Smooth muscle cell of the brain vasculature (primary cell): ENCODE results near the gene SRCIN1.

Experiments used
- DNase-seq: peaks from one replicate; pipeline ENCODE4 v3.0.0-alpha.2; 2012; ENCODE audit warnings: low read depth, low spot score

Gene SRCIN1

DNA sequence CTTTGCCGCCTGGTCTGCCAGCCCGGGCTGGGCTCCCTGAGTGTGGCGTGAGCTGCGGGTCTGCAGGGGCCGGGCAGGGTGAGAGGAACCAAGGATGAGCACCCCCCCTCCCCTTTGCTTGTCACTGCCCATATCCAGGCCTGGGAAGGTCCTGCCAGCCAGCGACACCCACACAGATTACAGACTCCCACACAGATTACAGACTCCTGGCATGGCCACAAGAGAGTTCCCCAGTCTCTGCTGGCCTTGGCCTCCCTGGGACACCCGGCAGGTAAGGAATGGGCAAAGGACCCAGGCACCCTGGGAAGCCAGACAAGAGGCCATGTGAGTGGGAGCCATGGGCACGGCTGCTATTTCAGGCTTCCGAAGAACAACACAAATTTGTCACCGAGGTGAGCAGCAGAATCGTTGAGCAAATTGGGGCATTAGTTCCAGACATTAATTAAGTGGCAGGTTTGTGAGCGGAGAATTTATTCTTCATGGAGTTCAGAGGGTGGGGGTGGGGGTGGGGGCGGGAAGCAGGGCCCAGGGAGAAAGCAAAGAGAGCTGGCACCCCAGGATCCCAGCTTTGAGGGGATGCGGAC lies 41.4 kb downstream of the SRCIN1 start:
- DNase-seq, result no peak

DNA sequence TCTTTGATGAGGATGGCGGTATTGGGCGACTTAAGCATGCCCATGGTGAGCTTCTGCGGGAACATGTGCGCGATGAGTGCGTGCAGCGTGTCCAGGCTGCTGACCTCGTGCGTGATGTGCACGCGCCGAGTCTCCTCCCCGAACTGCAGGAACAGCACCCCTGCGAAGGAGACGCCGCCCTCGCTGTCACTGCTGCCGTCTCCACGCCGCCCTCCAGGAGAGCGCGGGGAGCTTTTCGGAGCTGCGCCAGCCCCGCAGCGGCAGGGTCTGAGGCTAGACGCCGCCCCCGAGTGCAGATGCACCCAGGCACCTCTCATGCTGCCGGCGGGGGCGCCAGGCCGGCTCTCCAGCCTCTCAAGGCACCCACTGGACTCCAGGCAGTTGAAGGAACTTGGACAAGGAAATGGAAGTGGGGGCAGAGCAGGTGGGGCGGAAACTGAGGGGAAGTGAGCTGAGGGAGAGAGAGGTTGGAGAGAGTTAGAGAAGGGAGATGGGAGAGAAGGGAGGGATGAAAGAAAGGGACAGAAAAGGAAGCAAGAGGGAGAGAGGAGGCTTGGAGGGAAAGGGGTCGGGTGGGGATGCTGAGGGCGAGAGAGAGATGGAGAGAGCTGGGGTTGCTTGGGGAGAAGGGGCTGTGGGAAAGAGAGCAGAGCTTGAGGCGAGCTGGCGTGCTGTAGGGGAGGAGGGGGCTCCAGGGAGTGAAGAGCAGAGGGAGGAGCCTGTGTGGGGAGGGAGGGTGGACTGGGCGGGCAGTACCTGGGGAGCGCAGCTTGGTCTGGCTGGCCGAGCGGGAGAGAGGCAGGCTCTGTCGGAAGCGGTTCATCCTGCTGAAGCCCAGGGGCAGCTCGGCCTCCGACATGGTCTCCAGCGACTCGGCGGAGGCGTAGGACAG lies 42.1 kb downstream of the SRCIN1 start:
- DNase-seq, result no peak

DNA sequence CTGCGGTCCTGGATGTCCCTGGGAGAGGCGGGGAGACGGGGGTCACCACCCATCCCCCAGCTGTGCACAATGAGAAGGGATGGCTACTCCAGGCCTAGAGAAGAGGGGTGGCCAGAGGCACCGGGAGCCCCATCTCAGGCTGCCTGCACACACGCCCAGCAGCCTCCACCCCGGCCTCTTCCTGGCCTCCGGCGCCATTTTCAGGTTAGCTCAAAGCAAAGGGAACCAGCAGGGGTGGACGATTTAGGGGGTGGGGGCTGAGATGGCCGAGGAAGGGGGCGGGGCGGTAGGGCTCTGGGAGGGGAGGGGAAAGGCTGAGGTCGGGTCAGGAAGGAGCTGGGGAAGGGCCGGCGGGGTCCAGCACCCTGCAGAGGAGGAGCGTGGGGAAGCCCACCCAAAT lies 42.8 kb downstream of the SRCIN1 start:
- DNase-seq, result no peak

DNA sequence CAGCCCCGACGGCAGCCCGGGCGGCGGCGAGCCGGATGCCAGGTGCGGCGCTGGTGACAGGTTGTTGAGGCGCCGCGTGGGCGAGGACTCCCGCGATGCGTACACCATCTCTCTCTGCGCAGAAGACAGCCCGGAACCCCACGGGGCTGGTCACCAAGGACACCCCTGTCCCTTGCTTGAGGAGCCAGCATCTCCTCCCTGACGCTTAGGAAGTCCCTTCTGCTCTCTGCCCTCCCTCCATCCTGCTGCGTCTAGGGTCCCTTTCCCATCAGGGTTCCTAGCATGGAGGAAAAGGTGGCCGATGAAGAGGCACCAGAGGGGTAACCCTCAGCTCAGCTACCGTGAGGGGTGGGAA lies 43.6 kb downstream of the SRCIN1 start:
- DNase-seq, result no peak

DNA sequence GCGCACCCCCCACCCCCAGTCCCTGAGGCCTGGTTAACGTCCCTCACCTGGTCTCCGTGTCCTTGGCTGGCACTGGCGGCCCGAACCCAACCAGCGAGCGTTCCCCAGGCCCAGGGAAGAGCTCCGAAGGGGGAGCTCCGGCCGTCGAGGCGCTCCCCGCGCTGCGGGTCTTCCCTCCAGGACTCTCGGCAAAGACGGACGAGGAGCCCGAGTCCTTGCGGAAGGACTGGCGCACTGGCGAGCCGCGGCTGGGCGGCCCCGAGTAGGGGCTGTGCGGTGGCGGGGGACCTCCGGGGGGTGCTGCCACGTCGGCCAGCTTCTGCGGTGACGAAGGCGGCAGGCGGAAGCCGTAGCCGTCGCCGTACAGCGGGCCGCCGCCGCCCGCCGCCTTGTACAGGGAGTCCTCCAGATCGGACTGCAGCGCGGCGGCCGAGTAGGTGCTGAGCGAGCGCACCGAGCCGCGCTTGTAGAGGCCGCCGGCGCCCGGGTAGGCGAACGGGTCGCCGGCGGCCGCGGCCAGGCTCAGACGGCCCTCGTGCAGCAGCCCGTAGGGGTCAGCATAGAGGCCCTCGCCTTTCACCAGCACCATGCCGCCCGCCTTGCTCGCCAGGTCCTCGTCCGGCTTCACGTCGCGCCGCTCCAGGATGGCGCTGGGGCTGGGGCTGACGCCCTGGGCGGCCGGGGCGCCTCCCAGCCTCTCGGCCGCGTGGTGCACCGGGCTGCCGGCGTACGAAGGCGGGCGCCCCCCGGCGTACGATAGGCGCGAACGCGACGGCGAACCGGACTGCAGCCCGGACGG lies 44.1 kb downstream of the SRCIN1 start:
- no peak for DNase-seq

DNA sequence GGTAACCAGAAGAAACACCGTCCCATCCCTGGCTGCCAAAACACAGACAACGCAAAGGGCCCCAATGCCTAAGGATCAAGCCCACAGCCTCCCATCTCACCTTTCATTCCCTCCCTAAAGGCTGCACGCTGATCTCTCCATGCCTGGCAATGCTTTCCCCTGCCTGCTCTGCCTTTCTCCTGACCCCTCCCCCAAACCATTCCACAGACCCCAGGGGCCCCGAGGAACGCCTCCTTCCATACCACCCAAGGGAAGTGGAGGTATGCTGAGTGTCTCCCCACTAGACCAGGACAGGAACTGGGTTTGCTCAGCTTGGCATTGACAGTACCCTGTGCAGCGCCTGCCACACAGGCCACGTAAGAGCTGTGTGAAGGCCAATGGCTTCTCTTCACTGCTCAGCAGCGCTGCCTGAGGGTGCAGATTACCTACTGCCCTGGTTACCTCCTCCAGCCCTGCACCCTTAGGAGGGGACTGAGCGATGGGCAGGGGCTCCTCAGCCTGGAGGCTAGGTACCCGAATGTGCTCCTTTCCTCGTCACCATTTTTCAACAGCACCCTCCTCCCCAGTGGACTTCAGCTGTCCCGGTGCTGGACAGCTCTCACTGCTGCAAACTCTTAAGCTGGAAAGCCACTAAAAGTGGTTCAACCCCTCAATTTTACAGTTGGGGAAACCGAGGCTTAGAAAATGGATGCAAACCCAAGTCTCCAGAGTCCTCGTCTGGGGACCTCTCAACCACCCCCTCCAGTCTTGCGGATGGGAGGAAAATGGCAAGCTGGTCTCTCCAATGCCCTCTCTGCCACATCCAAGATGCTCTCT lies 45.0 kb downstream of the SRCIN1 start:
- DNase-seq, result no peak

DNA sequence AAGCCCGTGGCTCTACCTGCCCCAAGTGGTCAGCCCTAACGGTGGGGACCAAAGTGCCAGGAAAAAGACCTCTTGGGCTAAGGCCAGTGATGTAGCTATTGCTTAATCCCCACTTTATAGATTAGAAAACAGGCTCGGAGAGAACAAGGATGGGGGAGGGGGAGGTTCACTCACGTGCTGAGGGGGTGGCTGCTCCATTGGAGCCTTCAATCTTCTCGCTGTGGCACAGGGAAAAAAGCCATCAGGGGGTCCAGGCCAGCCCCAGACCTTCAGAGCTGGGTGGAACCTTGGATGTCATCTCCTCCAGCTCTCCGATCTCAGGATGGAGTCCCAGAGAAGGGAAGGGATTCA lies 45.9 kb downstream of the SRCIN1 start:
- DNase-seq, result no peak

DNA sequence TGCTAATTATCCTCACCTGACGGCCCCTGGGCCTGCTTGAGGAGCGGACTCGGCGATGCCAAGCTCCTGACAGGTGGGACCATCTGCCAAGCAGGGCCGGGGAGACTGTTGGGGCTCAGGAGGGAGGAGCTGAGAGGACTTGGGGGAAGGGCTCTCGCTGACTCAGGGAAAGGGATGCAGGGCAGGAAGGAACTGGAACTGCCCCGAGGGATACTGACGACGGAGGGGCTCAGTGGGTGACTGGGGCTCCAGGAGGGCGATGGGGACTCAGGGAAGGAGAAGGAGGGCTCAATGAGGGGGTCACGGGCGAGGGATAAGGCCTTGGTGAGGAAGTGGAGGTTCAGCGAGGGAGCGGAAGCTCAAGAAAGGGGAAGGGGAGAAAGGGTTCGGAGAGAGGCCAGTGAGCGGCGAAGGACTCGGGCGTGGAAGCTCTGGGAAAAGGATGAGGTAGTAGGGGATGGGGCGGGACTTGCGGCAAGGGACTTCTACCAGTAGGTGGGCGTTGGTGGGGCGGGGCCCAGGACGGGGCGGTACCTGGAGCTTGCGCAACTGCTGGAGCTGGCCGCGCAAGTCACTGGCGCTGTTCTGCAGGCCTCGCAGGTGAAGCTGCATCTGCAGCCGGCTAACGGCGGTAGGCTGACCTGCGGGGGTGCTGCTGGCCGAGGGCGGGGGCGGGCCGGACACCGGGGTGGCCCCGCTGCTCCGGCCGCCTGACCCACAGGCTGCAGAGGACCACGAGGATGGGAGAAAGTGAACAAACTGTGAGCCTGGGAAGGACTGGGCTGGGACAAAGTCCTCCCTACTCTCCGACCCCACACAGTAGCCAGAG lies 46.5 kb downstream of the SRCIN1 start:
- no peak for DNase-seq

DNA sequence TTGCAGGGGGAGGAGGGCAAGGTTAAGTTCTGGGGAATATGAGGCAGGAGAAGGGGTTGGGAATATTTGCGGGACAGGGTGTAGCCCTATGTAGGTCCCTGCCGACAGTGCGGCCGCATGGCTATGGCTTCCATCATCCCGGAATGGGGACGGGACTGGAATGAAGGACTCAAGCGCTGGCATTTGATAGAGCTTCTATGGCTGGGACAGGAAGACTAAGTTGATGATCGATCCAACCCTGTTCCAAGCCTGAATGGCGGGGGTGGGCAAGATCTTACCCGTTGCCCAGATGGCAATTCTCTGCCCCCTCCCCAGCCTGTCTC lies 47.1 kb downstream of the SRCIN1 start:
- DNase-seq, result no peak

DNA sequence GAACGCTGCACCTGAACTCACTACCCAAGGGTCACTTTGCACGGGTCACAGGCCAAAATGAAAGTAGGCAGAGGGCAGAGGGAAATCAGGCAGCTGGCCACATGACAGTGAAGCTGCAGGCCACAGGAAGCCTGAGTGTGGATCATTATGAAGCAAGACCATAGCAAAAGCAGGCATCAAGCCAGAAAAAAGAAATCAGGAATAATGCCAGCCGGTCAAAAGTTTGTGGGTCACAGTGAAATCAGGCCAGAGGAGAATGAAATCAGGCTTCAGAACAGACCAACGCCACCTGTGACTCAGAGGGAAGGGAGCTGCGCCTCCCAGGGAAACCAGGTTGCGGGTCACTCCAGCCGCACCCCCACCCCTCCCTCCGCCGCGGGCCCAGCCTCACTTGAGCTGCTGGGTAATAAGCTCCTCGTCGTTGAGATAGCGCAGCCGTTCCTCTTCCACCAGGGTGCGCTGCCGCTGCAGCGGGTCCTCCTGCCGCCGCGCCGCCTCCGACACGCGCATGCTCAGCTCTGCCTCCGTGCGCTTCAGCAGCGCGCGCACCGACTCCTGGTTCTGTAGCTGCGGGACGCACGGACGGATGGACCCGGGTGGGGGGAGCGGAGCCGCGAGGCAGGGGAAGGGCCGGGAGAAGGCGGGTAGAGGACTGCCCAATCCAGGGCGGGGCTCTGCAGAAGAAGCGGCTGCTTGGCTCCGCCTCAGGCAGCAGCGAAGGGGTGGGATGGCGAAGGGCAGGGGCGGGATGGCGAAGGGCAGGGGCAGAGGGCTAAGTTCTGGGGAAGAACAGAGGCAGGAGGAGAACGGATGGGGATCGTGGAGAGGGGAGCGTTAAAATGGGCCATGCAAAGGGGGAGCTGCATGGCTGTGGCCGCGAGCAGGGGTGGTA lies 47.7 kb downstream of the SRCIN1 start:
- DNase-seq, result peak; percentile 51

DNA sequence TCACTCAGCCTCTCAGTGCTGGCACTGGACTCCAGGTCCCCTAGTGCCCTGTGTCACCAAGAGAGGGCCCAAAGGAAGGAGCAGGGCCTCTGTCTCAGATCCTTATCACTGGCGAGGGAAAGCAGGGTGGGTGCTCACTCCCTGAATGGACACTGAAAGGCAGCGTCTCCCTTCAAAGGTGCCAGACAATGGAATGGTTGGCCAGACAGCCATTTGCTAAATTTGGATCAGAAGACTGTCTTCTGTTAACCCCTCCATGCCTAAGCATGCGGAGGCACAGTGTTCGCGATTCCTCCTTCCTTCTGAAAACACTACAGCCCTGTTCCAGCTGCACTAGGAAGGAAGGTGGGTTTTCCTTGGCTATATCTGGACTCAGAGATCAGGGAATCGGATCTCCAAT lies 48.4 kb downstream of the SRCIN1 start:
- DNase-seq, result no peak

DNA sequence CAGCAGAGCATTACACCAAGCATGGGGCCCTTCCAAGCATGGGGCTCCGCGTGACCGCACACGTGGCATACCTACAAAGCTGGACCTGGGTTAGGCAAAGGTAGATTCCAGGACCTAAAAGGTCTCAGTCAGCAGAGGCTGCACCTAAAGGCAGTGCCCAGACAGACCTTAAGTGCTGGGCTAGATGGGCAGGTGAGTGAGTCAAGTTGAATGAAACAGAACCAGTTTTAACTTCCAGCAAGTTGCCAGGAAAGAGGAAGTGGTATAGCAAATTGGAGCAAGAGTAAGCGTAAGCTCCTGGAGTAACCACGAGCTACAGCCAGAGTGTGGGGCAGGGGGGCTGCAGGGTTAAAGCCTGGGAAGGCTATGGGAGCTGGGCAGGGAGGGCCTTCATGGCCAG lies 49.5 kb downstream of the SRCIN1 start:
- no peak for DNase-seq

DNA sequence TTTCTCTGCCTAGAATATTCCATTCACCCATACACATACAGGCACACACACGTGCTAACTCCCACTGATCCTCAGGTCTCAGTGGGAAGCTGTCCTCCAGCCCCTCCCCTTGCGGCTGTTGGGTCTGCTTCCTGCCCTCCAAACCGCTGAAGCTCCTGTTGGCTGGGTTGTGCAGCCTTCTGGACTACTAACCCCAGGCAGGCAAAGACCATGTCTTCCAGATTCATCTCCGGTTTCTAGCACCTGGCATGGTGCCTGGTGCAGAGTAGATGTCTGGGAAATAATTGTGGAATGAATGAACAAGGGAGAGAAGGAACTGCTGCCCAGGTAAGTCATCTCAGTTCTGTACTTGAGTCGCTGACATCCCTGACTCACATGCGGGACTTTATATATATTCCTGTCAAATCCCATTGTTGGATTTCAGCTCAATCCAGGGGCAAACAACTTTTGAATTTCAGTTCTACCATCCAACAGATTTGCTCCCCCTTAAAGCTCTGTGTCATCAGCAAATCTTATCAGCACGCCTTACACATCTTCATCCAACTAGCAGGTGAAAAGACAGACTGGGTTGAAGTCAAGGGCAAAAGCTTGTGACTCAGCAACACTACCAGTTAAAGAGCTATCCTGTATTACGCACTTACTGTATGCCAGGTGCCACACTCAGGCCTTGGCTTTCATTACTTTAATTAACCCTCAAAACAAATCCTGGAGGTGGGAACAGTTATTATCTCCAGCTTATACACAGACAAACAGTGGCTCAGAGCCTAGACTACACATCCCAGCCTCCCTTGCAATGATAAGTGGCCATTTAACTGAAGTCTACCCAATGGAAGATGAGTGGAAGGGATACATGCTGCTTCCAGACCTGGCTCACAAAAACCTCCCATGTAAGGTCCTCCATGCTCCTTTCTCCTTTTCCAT lies 51.1 kb downstream of the SRCIN1 start:
- no peak for DNase-seq

DNA sequence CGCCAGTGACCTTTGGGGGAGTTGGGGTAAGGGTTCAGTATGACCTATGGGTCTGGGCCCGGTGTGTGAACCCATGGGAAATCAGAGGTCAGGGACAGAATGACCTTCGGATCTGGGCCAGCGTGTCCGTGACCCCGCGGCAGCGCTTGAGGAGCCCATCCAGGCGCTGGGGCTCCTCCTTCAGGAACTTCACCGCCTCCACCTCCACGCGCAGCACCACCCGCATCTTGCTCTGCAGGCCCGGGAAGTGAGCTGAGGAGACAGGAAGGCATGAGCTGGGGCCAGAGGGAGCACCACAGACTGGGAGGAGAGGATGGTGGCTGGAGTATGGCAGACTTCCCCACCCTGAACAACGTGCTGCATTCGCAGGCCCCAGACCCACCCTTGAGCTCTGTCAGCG lies 53.4 kb downstream of the SRCIN1 start:
- DNase-seq, result no peak

DNA sequence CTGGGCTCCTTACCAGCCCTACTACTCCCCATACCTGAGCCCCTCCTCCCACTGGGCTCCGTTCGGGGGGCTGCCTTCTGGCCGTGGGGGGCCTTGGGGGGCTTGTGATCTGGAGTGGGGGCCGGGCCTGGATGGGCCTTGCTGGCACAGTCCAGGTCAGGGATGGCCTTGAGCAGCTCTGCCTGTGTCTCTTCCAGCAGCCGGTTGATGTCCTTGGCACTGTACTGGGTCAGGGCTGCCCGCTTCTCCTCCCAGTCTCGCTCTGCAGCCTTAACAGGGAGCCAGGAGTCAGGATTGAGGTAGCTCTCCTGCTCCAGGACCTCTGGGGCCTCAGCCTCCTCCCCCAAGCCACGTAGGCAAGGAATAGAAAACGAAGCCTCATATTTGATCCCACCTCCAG lies 54.6 kb downstream of the SRCIN1 start:
- DNase-seq, result no peak

DNA sequence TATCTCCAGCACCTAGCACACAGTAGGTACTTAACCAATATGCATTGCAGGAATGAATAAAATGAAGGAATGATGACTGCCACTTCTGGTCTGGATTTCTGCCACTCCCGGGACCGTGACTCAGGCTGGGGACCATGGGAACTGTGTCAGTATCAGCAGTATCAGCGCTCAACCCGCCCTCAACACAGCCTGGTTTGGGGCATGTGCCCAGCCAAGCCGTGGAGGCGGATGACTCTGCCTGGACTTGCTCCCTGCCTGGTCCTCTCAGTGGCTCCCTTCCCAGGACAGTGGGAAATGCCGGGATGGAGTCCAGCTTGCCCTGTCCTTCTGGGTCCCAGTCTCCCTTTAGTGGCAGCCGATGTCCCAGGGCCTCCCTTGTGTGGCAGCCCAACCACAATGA lies 55.1 kb downstream of the SRCIN1 start:
- no peak for DNase-seq

DNA sequence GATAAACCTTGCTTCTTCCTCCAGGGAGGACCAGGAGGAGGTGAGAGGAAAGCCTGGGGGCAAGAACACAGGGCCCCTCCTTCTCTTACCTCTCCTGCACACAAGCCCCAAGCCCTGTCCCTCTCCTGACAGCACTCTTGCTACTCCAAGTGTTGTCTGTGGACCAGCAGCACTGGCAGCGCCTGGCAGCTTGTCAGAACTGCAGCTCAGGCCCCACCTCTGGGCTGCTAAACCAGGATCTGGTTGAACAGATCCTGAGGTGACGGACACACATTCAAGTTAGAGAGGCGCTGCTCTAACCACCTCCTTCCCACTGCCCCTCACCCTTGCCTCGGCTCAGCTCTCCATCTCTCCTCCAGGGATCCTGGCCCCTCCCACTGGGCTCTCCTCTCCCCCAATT lies 56.5 kb downstream of the SRCIN1 start:
- DNase-seq, result no peak

DNA sequence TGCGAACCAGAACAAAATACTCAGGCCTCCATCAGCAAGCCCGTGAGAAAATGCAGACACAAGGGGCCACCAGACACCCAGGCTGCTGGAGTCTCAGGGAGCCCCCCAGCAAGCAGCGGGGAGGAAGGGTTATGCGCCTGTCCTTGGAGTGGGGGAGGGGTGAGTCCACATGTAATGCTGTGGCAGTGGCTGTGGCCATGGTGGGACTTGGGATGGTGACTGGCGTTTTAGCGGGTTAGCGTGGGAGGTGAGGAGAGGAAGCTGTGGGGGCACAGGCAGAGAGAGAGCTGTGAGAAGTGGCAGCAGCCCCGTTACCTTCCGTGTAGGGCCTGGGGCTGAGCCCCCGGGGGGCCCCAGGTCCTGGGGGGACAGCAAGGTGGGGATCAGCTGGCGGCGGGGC lies 58.3 kb downstream of the SRCIN1 start:
- no peak for DNase-seq

DNA sequence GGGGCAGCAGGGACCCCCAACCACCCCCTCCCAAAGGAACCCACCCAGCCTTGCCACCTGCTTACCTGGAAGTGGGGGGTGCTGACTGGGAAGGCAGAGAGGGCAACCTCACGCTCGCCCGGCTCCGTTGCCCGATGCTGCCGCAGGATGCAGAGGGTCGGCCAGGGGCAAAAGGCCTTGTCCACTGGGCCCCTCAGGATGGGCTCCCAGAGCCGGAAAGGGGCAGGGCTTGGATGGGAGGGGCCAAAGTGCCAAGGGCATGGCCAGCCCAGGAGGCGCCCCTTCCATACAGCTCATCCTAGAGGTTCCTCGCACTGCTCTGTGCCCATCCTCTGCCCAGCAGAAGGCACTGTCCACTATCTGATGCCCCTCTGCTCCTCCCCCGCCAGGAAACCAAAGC lies 59.4 kb downstream of the SRCIN1 start:
- DNase-seq, result no peak
